HG03108 (cell line): ENCODE data around the gene ZNF579.
"Not testable (repeated sequence)": the region's sequence is repeated elsewhere in the genome, so short reads cannot be mapped to it uniquely, and the experiment has no call there.

Experiments used
- ATAC-seq: cut with Tn5 transposase; IDR thresholded peaks from one replicate; pipeline ENCODE4 v1.9.1; 2021; ENCODE audit warnings: moderate library complexity; ENCODE audit not compliant: unreplicated experiment

The ZNF579 gene

GRCh38 chr19:55573929-55574328 lies 6.7 kb downstream of the ZNF579 start:
- ATAC-seq = not testable (repeated sequence)

GRCh38 chr19:55569477-55569876 lies 11.2 kb downstream of the ZNF579 start:
- not testable (repeated sequence) for ATAC-seq

- no peak for ATAC-seq
Observed at GRCh38 chr19:55567708-55568328, 12.8 kb downstream of the ZNF579 start.

- no peak for ATAC-seq
Observed at GRCh38 chr19:55566823-55567222, 13.8 kb downstream of the ZNF579 start.

- ATAC-seq = no peak
Observed at GRCh38 chr19:55563261-55563690, 17.4 kb downstream of the ZNF579 start.

- no peak for ATAC-seq
Observed at GRCh38 chr19:55559684-55560083, 21.0 kb downstream of the ZNF579 start.

- ATAC-seq = no peak
Observed at GRCh38 chr19:55554741-55555152, 25.9 kb downstream of the ZNF579 start.

- ATAC-seq = no peak
Observed at GRCh38 chr19:55554302-55554701, 26.3 kb downstream of the ZNF579 start.

- ATAC-seq = no peak
Observed at GRCh38 chr19:55553217-55554182, 27.1 kb downstream of the ZNF579 start.

- ATAC-seq = no peak
Observed at GRCh38 chr19:55552620-55553019, 28.0 kb downstream of the ZNF579 start.

GRCh38 chr19:55552206-55552605 lies 28.4 kb downstream of the ZNF579 start:
- no peak for ATAC-seq

- ATAC-seq = no peak
Observed at GRCh38 chr19:55550321-55550650, 30.4 kb downstream of the ZNF579 start.

- no peak for ATAC-seq
Observed at GRCh38 chr19:55549500-55550320, 30.9 kb downstream of the ZNF579 start.

GRCh38 chr19:55546822-55547614 lies 33.6 kb downstream of the ZNF579 start:
- ATAC-seq = no peak

GRCh38 chr19:55546011-55546410 lies 34.6 kb downstream of the ZNF579 start:
- no peak for ATAC-seq

- ATAC-seq = no peak
Observed at GRCh38 chr19:55545443-55545842, 35.2 kb downstream of the ZNF579 start, which contains the start of gene SBK3. SBK3 (minus strand) TSS chr19:55545543; CDS start chr19:55545543, 0 bp downstream.

GRCh38 chr19:55544776-55545439 lies 35.7 kb downstream of the ZNF579 start:
- no peak for ATAC-seq

- no peak for ATAC-seq
Observed at GRCh38 chr19:55544014-55544413, 36.6 kb downstream of the ZNF579 start.

GRCh38 chr19:55543567-55543966 lies 37.1 kb downstream of the ZNF579 start:
- no peak for ATAC-seq

- ATAC-seq = no peak
Observed at GRCh38 chr19:55542292-55542855, 38.3 kb downstream of the ZNF579 start.
